Activated CD4-positive, alpha-beta T cell treated with anti-CD3 and anti-CD28 coated beads for 36 hours (primary cell): ENCODE measurements around the gene TOR3A. TPM values are rescaled to one million over a fixed set of nuclear protein-coding genes. Genes with fewer than 3 reads are reported as not detected.

Experiments
- ATAC-seq: fragments of 200-7000 bp; cut with Tn5 transposase; one replicate; pipeline ENCODE4 v1.10.0; 2021; ENCODE audit warnings: mild to moderate bottlenecking, moderate library complexity
- CTCF ChIA-PET: fragments of 350-600 bp; sonication (Branson Sonifier 250); formaldehyde crosslinking; loops from one replicate; lab custom pipeline; 2021; ENCODE audit warnings: antibody characterized with exemption; lab: Charles Lee
- POLR2A ChIA-PET: fragments of 350-600 bp; sonication (Branson Sonifier 250); formaldehyde crosslinking; loops from one replicate; lab custom pipeline; 2021; ENCODE audit warnings: antibody characterized with exemption, inconsistent platforms; lab: Charles Lee
- DNase-seq: peaks from one replicate; pipeline ENCODE4 v3.0.0-alpha.2; 2020
- H3K27ac Mint-ChIP-seq: one replicate; pipeline ENCODE4 v1.8.0; 2021; ENCODE audit warnings: mixed read lengths
- H3K27me3 Mint-ChIP-seq: one replicate; pipeline ENCODE4 v1.8.0; 2021; ENCODE audit warnings: mixed read lengths
- H3K36me3 Mint-ChIP-seq: one replicate; pipeline ENCODE4 v1.8.0; 2021; ENCODE audit warnings: low read depth, mixed read lengths
- H3K4me1 Mint-ChIP-seq: one replicate; pipeline ENCODE4 v1.8.0; 2021; ENCODE audit warnings: mixed read lengths
- H3K4me3 Mint-ChIP-seq: one replicate; pipeline ENCODE4 v1.8.0; 2021; ENCODE audit warnings: mild to moderate bottlenecking, moderate library complexity, mixed read lengths
- H3K9me3 Mint-ChIP-seq: one replicate; pipeline ENCODE4 v1.8.0; 2021; ENCODE audit warnings: low read depth, mixed read lengths
- intact Hi-C, 2 experiments: fragments of 100-400 bp; cut with DNase I in 1 of 2; cut with micrococcal nuclease in 1 of 2; formaldehyde crosslinking; loops; one replicate each; pipeline versions ENCODE4 v1.14.2 to v1.15.1; 2022 to 2024; cut with DNase I, micrococcal nuclease
- total RNA-seq, 2 experiments: library from RNA; stranded (reverse); gene quantifications; one replicate each; pipeline ENCODE4 v1.2.3, GENCODE V29; 2021

TOR3A gene
- total RNA-seq, 2 experiments from 2014 or later = 29.4 TPM

DNA sequence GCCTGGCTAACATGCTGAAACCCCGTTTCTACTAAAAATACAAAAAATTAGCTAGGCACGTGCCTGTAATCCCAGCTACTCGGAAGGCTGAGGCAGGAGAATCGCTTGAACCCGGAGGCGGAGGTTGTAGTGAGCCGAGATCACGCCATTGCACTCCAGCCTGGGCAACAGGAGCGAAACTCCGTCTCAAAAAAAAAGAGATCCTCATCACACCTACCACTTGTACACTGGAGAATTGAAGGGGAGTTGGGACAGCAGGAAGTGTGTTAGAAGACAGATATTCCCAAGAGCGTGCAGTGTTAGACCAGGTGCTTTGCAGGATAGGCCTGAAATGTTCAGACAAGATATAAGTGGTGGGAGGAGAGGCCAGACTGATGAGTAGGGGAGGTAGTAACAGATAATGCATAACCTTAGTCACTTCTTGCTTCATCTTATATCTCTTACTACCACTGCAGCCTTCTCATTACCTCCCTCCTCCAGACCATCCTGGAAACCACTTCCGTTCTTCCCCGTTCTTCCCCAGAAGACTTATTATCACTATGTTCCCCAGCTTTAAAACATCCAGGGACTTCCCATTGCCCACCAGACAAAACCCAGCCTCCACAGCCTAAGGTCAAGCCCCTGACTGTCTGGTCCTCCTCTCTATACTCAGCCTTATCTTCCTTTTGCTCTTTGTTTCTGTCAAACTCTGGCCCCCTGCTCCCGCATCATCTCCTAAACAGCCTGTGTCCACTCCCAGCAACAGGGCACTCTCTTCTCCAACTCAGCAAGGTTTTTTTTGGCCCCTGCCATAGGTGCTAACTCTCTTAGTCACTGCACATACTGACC, 34.8 kb upstream of the TOR3A start:
- Mint-ChIP-seq H3K9me3 (no peaks in the 10 kb centered on the region), H3K27me3 (no peaks in the 10 kb centered on the region), H3K36me3 (peaks cover 4% of the 10 kb centered on the region), H3K4me1 (no peaks in the 10 kb centered on the region), H3K27ac (no peak overlapping the region), H3K4me3 (no peak overlapping the region)
- CTCF ChIA-PET = interaction anchor here (0.8 kb wide), 1 partner anchor 32 kb away, joined by 3 read pairs; no protein-coding TSS in a partner anchor
- intact Hi-C loops = no loop called here
- DNase-seq (no peak), ATAC-seq (no peak)
- POLR2A ChIA-PET = no interaction called here

DNA sequence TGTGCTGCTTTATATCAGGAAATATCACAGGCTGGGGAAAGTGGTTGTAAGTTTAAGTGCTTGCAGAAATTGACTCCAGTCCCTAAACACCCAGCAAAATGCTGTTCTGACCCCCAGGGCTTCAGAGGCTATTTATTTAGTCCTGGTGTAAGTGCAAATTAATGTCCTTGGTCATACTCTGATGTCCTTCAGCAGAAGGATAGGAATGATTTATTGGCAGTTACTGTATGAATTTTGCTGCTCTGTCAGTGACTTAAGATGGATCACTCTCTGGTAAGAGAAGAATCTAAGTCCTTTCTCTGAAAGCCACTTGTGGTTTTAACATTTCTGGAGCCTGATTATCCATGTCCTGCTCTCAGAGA, 34.3 kb upstream of the TOR3A start:
- Mint-ChIP-seq H3K36me3 (peaks cover 4% of the 10 kb centered on the region), H3K4me1 (no peaks in the 10 kb centered on the region), H3K9me3 (no peaks in the 10 kb centered on the region), H3K27ac (no peak overlapping the region), H3K27me3 (no peaks in the 10 kb centered on the region), H3K4me3 (no peak overlapping the region)
- POLR2A ChIA-PET = no interaction called here
- intact Hi-C loops = no loop called here
- ATAC-seq (no peak), DNase-seq (no peak)
- CTCF ChIA-PET = interaction anchor here (0.8 kb wide), 1 partner anchor 31 kb away, joined by 3 read pairs; no protein-coding TSS in a partner anchor

- Mint-ChIP-seq H3K4me1 (no peaks in the 10 kb centered on the region), H3K36me3 (peaks cover 4% of the 10 kb centered on the region), H3K9me3 (no peaks in the 10 kb centered on the region), H3K27ac (no peak overlapping the region), H3K27me3 (no peaks in the 10 kb centered on the region), H3K4me3 (no peak overlapping the region)
- DNase-seq = no peak
- ChIA-PET POLR2A (no interaction called here), CTCF (interaction anchor here (0.8 kb wide), 1 partner anchor 30 kb away, joined by 3 read pairs; no protein-coding TSS in a partner anchor)
- intact Hi-C loops = no loop called here
- ATAC-seq = no peak
Measured at GRCh38 chr1:179048339-179049124, 33.3 kb upstream of the TOR3A start.

GRCh38 chr1:179052776-179053175, 29.1 kb upstream of the TOR3A start:
- no peak overlapping the region for H3K4me3 Mint-ChIP-seq
- DNase-seq = no peak
- POLR2A ChIA-PET = no interaction called here
- peaks cover 25% of the 10 kb centered on the region for H3K36me3 Mint-ChIP-seq
- H3K27me3 Mint-ChIP-seq = no peaks in the 10 kb centered on the region
- intact Hi-C loops = no loop called here
- no peaks in the 10 kb centered on the region for H3K9me3 Mint-ChIP-seq
- CTCF ChIA-PET = interaction anchor here (0.5 kb wide), 1 partner anchor 985 kb away, joined by 3 read pairs; no protein-coding TSS in a partner anchor
- H3K27ac Mint-ChIP-seq = no peak overlapping the region
- no peaks in the 10 kb centered on the region for H3K4me1 Mint-ChIP-seq
- no peak for ATAC-seq

GRCh38 chr1:179053486-179053885, 28.4 kb upstream of the TOR3A start:
- no peak overlapping the region for H3K4me3 Mint-ChIP-seq
- CTCF ChIA-PET = no interaction called here
- POLR2A ChIA-PET = no interaction called here
- no peak overlapping the region for H3K27ac Mint-ChIP-seq
- no peaks in the 10 kb centered on the region for H3K9me3 Mint-ChIP-seq
- H3K4me1 Mint-ChIP-seq = no peaks in the 10 kb centered on the region
- intact Hi-C loops = no loop called here
- DNase-seq = no peak
- no peaks in the 10 kb centered on the region for H3K27me3 Mint-ChIP-seq
- no peak for ATAC-seq
- peaks cover 29% of the 10 kb centered on the region for H3K36me3 Mint-ChIP-seq

DNA sequence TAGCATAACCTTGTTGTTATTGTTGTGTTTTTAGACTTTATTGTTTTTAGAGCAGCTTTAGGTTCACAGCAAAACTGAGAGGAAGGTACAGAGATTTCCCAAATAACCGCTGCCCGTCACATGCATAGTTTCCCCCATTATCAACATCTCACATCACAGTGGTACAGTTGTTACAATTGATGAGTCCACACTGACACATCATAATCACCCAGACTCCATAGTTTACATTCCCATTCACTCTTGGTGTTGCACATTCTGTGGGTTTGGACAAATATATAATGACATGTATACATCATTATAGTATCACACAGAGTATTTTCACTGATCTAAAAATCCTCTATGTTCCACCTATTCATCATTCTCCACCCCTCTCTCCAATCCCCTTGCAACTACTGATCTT, 25.9 kb upstream of the TOR3A start:
- ATAC-seq (no peak), DNase-seq (no peak)
- Mint-ChIP-seq H3K36me3 (peaks cover 33% of the 10 kb centered on the region), H3K27me3 (no peaks in the 10 kb centered on the region), H3K4me1 (no peaks in the 10 kb centered on the region), H3K9me3 (no peaks in the 10 kb centered on the region), H3K27ac (no peak overlapping the region), H3K4me3 (no peak overlapping the region)
- intact Hi-C loops = no loop called here
- CTCF ChIA-PET = no interaction called here
- POLR2A ChIA-PET = no interaction called here

GRCh38 chr1:179058487-179059483, 23.1 kb upstream of the TOR3A start:
- DNase-seq = no peak
- H3K4me3 Mint-ChIP-seq = no peak overlapping the region

GRCh38 chr1:179061360-179062282, 20.2 kb upstream of the TOR3A start:
- DNase-seq (no peak), ATAC-seq (no peak)
- Mint-ChIP-seq H3K27me3 (no peaks in the 10 kb centered on the region), H3K4me3 (no peak overlapping the region), H3K4me1 (no peaks in the 10 kb centered on the region), H3K9me3 (no peaks in the 10 kb centered on the region), H3K36me3 (peaks cover 25% of the 10 kb centered on the region), H3K27ac (no peak overlapping the region)
- ChIA-PET POLR2A (no interaction called here), CTCF (interaction anchor here (0.8 kb wide), 1 partner anchor 524 kb away, joined by 3 read pairs; no protein-coding TSS in a partner anchor)
- intact Hi-C loops = no loop called here

More at GRCh38 chr1:179058487-179059483, 23.1 kb upstream of the TOR3A start:
- intact Hi-C loops = no loop called here
- Mint-ChIP-seq H3K36me3 (peaks cover 38% of the 10 kb centered on the region), H3K27me3 (no peaks in the 10 kb centered on the region), H3K4me1 (no peaks in the 10 kb centered on the region), H3K9me3 (no peaks in the 10 kb centered on the region), H3K27ac (peak overlapping the region; percentile 7)
- ChIA-PET CTCF (interaction anchor here (0.6 to 0.8 kb wide), 3 partner anchors 56 to 378 kb away, joined by 3 to 4 read pairs (median 3); no protein-coding TSS in a partner anchor), POLR2A (no interaction called here)
- no peak for ATAC-seq

DNA sequence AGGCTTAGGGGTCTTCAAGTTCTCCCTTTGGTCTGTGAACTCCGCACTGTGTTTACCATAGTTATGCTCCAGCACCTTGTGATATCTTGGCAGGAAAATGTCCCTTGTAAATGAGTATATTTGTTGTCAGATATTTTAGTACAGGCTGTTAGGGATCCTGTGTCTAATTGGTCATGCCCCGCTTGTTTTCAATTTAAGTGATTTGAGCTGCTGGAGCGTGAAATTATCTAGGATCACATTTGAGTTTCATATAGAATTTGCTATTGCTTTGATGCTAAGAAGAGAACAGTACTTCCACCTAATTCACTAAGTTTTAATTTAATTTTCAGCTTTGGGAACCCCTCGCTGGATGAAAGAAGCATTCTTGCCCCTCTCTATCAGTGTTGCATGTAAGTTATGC, 15.4 kb upstream of the TOR3A start:
- DNase-seq (no peak), ATAC-seq (no peak)
- intact Hi-C loops = no loop called here
- Mint-ChIP-seq H3K9me3 (no peaks in the 10 kb centered on the region), H3K4me3 (no peak overlapping the region), H3K4me1 (no peaks in the 10 kb centered on the region), H3K27ac (no peak overlapping the region), H3K36me3 (peaks cover 19% of the 10 kb centered on the region), H3K27me3 (no peaks in the 10 kb centered on the region)
- POLR2A ChIA-PET = no interaction called here
- CTCF ChIA-PET = interaction anchor here (0.9 to 1.3 kb wide), 2 partner anchors 9 to 64 kb away, joined by 3 read pairs; no protein-coding TSS in a partner anchor

DNA sequence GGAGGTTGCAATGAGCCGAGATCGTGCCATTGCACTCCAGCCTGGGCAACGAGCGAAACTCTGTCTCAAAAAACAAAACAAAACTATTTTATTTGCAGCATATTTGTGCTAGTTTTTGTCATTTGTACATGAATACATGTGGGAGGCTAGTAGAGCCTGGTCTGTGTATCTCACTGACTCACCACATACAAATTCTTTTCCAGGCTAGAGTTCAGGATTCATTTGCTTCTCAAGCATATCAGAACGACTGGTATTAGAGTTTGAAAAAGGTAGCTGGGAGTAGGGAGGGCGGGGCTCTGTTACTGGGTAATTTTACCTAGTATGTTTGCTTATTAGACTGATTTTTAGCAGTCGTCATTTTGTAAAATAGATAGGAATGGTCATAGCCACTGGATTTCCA, 4.5 kb upstream of the TOR3A start:
- Mint-ChIP-seq H3K4me1 (peaks cover 15% of the 10 kb centered on the region), H3K4me3 (no peak overlapping the region), H3K36me3 (no peaks in the 10 kb centered on the region), H3K27ac (no peak overlapping the region), H3K9me3 (no peaks in the 10 kb centered on the region), H3K27me3 (no peaks in the 10 kb centered on the region)
- ChIA-PET CTCF (interaction anchor here (0.7 kb wide), 1 partner anchor 17 kb away, joined by 3 read pairs; no protein-coding TSS in a partner anchor), POLR2A (no interaction called here)
- ATAC-seq (no peak), DNase-seq (no peak)
- intact Hi-C loops = no loop called here
